HEK293 (cell line): ENCODE data around the gene SH3BP5.

Experiments
- CTCF ChIP-seq: fragments of 450-650 bp; formaldehyde crosslinking; IDR thresholded peaks from 2 replicates; pipeline ENCODE4 v1.5.1; 2016; ENCODE audit warnings: missing biosample characterization, missing genetic modification characterization
- GLI4 ChIP-seq: fragments of 450-650 bp; formaldehyde crosslinking; IDR thresholded peaks from 2 replicates; pipeline ENCODE4 v1.5.1; 2016; ENCODE audit warnings: missing biosample characterization, missing genetic modification characterization

DNA sequence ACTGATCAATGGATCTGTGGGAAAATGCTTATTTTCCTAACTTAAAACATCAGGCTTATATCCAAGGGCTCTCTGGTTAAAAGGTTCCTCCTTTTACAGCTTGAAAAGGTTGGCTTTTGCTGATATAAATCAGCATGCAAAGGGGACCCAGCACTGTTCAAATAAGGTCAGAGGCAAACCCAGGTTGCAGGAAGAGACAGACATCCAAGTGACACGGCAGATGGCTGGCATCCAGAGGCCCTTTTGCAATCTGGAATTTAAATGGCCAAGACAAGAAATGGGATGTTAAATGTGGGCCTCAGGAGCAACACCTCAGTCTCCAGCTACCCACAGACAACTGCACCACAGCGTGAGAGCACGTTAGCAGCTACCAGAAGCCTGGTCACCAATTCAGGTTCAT, 6.3 kb downstream of the SH3BP5 start:
- TF ChIP-seq GLI4 (tag by site-specific recombination) (no peak), CTCF (no peak)
